HG03558 (cell line): Measurements from ENCODE around the gene CIAO3.
"Not testable (repeated sequence)": the region's sequence is repeated elsewhere in the genome, so short reads cannot be mapped to it uniquely, and the experiment has no call there.

Experiments
- ATAC-seq: cut with Tn5 transposase; IDR thresholded peaks from one replicate; pipeline ENCODE4 v1.9.1; 2021; ENCODE audit warnings: moderate number of reproducible peaks; ENCODE audit not compliant: unreplicated experiment; ENCODE audit errors: extremely low read depth

The CIAO3 gene

GRCh38 chr16:776824-777223, 36.0 kb upstream of the CIAO3 start:
- ATAC-seq, result no peak

- not testable (repeated sequence) for ATAC-seq
Measured at GRCh38 chr16:776298-776697, 35.5 kb upstream of the CIAO3 start.

GRCh38 chr16:775236-775796, 34.5 kb upstream of the CIAO3 start:
- ATAC-seq, result no peak

- ATAC-seq, result no peak
Measured at GRCh38 chr16:774086-775001, 33.5 kb upstream of the CIAO3 start.

- ATAC-seq, result no peak
Measured at GRCh38 chr16:772959-773358, 32.2 kb upstream of the CIAO3 start.

- ATAC-seq, result no peak
Measured at GRCh38 chr16:770411-770810, 29.6 kb upstream of the CIAO3 start.

GRCh38 chr16:769934-770333, 29.1 kb upstream of the CIAO3 start:
- no peak for ATAC-seq

GRCh38 chr16:769184-769784, 28.5 kb upstream of the CIAO3 start:
- no peak for ATAC-seq

GRCh38 chr16:768428-768827, 27.6 kb upstream of the CIAO3 start:
- no peak for ATAC-seq

- no peak for ATAC-seq
Measured at GRCh38 chr16:767743-768235, 27.0 kb upstream of the CIAO3 start.

- ATAC-seq, result no peak
Measured at GRCh38 chr16:766820-767640, 26.2 kb upstream of the CIAO3 start.

GRCh38 chr16:766008-766819, 25.4 kb upstream of the CIAO3 start:
- ATAC-seq, result no peak

- no peak for ATAC-seq
Measured at GRCh38 chr16:765488-765865, 24.7 kb upstream of the CIAO3 start.

GRCh38 chr16:764848-765487, 24.2 kb upstream of the CIAO3 start:
- no peak for ATAC-seq

- no peak for ATAC-seq
Measured at GRCh38 chr16:764184-764750, 23.5 kb upstream of the CIAO3 start.

- no peak for ATAC-seq
Measured at GRCh38 chr16:763369-764183, 22.8 kb upstream of the CIAO3 start.

- ATAC-seq, result no peak
Measured at GRCh38 chr16:762595-763268, 21.9 kb upstream of the CIAO3 start.
